HG03025 (cell line): ENCODE measurements around the gene NXPE3.

ENCODE experiments used
- ATAC-seq: cut with Tn5 transposase; IDR thresholded peaks from one replicate; pipeline ENCODE4 v1.9.1; 2021; ENCODE audit warnings: mild to moderate bottlenecking, moderate library complexity; ENCODE audit not compliant: unreplicated experiment, low FRiP score

The NXPE3 gene

GRCh38 chr3:101827211-101828174 is 48.5 kb downstream of the NXPE3 start:
- peak; percentile 92 for ATAC-seq

- ATAC-seq: no peak
These were observed 49.3 kb downstream of the NXPE3 start for GRCh38 chr3:101828276-101828675.

- peak; percentile 32 for ATAC-seq
These were observed 49.9 kb downstream of the NXPE3 start for GRCh38 chr3:101828691-101829436.

- no peak for ATAC-seq
These were observed 50.4 kb downstream of the NXPE3 start for GRCh38 chr3:101829437-101829830.

GRCh38 chr3:101829874-101830273 is 50.9 kb downstream of the NXPE3 start:
- no peak for ATAC-seq

GRCh38 chr3:101833446-101833974 is 54.5 kb downstream of the NXPE3 start:
- ATAC-seq: no peak

GRCh38 chr3:101835676-101836075 is 56.7 kb downstream of the NXPE3 start:
- ATAC-seq: no peak

GRCh38 chr3:101836160-101836559 is 57.1 kb downstream of the NXPE3 start:
- ATAC-seq: no peak

- ATAC-seq: no peak
These were observed 57.9 kb downstream of the NXPE3 start for GRCh38 chr3:101836652-101837598.

GRCh38 chr3:101838691-101839090 is 59.7 kb downstream of the NXPE3 start:
- no peak for ATAC-seq

- ATAC-seq: no peak
These were observed 61.1 kb downstream of the NXPE3 start for GRCh38 chr3:101840066-101840465.

- no peak for ATAC-seq
These were observed 63.4 kb downstream of the NXPE3 start for GRCh38 chr3:101842245-101842934.

GRCh38 chr3:101842935-101843330 is 63.9 kb downstream of the NXPE3 start:
- no peak for ATAC-seq

GRCh38 chr3:101845425-101845824 is 66.4 kb downstream of the NXPE3 start:
- no peak for ATAC-seq

GRCh38 chr3:101846709-101847108 is 67.7 kb downstream of the NXPE3 start:
- no peak for ATAC-seq

- no peak for ATAC-seq
These were observed 68.3 kb downstream of the NXPE3 start for GRCh38 chr3:101847328-101847727.

- ATAC-seq: no peak
These were observed 69.3 kb downstream of the NXPE3 start for GRCh38 chr3:101848326-101848725.

GRCh38 chr3:101848754-101849713 is 70.0 kb downstream of the NXPE3 start, which contains the start of gene NFKBIZ:
NFKBIZ (plus strand) TSS chr3:101849514; CDS start chr3:101849629, 115 bp downstream.
- ATAC-seq: peak; percentile 78
